Body of pancreas (tissue), 4 donors: ENCODE results near the gene APOA4. TPM values are rescaled to one million over a fixed set of nuclear protein-coding genes. Genes with fewer than 3 reads are reported as not detected.
"Not testable (repeated sequence)": the region's sequence is repeated elsewhere in the genome, so short reads cannot be mapped to it uniquely, and the experiment has no call there.

ENCODE experiments used
- ATAC-seq: fragments of 150-250 bp; one replicate; pipeline ENCODE4 v1.9.1; 2016
- DNase-seq, 4 donors: peaks; one replicate each; pipeline ENCODE4 v3.0.0-alpha.2; 2019
- H3K27ac ChIP-seq, 4 donors: fragments of 200-600 bp; sonication (generic); 1 replicate in 3 of 4; 2 replicates in 1 of 4; pipeline versions ENCODE4 v1.5.1 to v1.6.1; 2016 to 2019; ENCODE audit warnings: mild to moderate bottlenecking in 1 of 4, mixed read lengths in 1 of 4, moderate library complexity in 1 of 4
- H3K27me3 ChIP-seq, 2 donors: fragments of 200-600 bp; sonication (generic); one replicate each; pipeline ENCODE4 v1.6.0; 2016; ENCODE audit warnings: mild to moderate bottlenecking in 1 of 2
- H3K36me3 ChIP-seq, 2 donors: fragments of 200-600 bp; sonication (generic); replicated peaks in 1 of 2; 2 replicates each; pipeline ENCODE4 v1.5.1; 2016; ENCODE audit warnings: low read depth in 2 of 2; ENCODE audit not compliant: insufficient read depth in 1 of 2
- H3K4me1 ChIP-seq: fragments of 200-600 bp; sonication (generic); one replicate; pipeline ENCODE4 v1.6.0; 2016
- H3K4me3 ChIP-seq, 2 donors: fragments of 200-600 bp; sonication (generic); 1 replicate in 1 of 2; 2 replicates in 1 of 2; pipeline ENCODE4 v1.5.1; 2016 to 2019
- H3K9me3 ChIP-seq, 3 donors: fragments of 200-600 bp; sonication (generic); 1 replicate in 2 of 3; 2 replicates in 1 of 3; pipeline ENCODE4 v1.5.1; 2016
- POLR2A ChIP-seq, 3 donors: fragments of 450-650 bp; IDR thresholded peaks; one replicate each; pipeline ENCODE4 v1.6.1; 2016; ENCODE audit warnings: antibody characterized with exemption in 3 of 3, mild to moderate bottlenecking in 2 of 3
- WGBS, 2 donors: methylation state at CpG; one replicate each; pipeline ENCODE4 v1.1.5; 2017; 5-methylcytosine and 5-hydroxymethylcytosine counted together
- intact Hi-C: fragments of 100-400 bp; cut with DNase I; formaldehyde crosslinking; loops from one replicate; pipeline ENCODE4 v1.15.1; 2023
- total RNA-seq, 2 donors: library from RNA; depleted of rRNA; stranded (reverse); fragments of >200 nt; gene quantifications; one replicate each; pipeline ENCODE4 v1.1.0, GENCODE V29; 2016
- TF ChIP-seq, protein P1 (sequence below), 7 experiments: fragments of 450-650 bp in 4 of 7; fragments of 200-600 bp in 3 of 7; sonication (generic) in 3 of 7; IDR thresholded peaks; one replicate each; pipeline ENCODE4 v1.5.1; 2016 to 2019; ENCODE audit warnings: antibody characterized with exemption in 7 of 7

Gene APOA4
- total RNA-seq, 2 donors from 2014 or later, result not detected

DNA sequence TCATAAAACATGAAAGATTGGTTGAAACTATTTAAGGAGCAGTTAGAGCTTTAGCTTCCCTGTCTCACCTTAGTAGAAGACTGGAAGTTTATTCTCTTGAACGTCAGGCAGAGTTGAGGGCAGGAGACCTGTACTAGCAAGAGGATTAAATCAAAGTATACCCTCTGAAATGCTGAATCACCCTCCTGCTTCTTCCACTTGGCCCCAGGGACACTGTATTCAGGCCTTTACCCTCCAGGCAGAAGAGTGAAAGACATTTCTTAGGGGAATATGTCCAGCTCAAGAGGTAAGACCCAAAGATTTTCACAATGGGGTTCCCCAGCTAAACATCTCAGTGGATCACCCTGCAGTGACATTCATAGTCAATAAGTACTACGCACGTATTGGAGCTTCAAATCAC is 11.9 kb downstream of the APOA4 start:
- Histone ChIP-seq H3K27ac (peak overlapping the region in 1 of 4 donors; percentile 31), H3K27me3 (no peaks in the 10 kb centered on the region), H3K36me3 (no peaks in the 10 kb centered on the region), H3K9me3 (no peaks in the 10 kb centered on the region), H3K4me1 (peaks cover 51% of the 10 kb centered on the region), H3K4me3 (no peak overlapping the region)
- ATAC-seq (no peak), DNase-seq (no peak)
- WGBS, 2 donors, result 74 to 81% methylated on average over 3 of the region's 3 CpGs
- TF ChIP-seq, protein P1, sequence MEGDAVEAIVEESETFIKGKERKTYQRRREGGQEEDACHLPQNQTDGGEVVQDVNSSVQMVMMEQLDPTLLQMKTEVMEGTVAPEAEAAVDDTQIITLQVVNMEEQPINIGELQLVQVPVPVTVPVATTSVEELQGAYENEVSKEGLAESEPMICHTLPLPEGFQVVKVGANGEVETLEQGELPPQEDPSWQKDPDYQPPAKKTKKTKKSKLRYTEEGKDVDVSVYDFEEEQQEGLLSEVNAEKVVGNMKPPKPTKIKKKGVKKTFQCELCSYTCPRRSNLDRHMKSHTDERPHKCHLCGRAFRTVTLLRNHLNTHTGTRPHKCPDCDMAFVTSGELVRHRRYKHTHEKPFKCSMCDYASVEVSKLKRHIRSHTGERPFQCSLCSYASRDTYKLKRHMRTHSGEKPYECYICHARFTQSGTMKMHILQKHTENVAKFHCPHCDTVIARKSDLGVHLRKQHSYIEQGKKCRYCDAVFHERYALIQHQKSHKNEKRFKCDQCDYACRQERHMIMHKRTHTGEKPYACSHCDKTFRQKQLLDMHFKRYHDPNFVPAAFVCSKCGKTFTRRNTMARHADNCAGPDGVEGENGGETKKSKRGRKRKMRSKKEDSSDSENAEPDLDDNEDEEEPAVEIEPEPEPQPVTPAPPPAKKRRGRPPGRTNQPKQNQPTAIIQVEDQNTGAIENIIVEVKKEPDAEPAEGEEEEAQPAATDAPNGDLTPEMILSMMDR (IDR thresholded peaks at IDR 0.05), result no peak
- TF ChIP-seq POLR2A (IDR thresholded peaks at IDR 0.05), result no peak
- intact Hi-C loops, result no loop called here

DNA sequence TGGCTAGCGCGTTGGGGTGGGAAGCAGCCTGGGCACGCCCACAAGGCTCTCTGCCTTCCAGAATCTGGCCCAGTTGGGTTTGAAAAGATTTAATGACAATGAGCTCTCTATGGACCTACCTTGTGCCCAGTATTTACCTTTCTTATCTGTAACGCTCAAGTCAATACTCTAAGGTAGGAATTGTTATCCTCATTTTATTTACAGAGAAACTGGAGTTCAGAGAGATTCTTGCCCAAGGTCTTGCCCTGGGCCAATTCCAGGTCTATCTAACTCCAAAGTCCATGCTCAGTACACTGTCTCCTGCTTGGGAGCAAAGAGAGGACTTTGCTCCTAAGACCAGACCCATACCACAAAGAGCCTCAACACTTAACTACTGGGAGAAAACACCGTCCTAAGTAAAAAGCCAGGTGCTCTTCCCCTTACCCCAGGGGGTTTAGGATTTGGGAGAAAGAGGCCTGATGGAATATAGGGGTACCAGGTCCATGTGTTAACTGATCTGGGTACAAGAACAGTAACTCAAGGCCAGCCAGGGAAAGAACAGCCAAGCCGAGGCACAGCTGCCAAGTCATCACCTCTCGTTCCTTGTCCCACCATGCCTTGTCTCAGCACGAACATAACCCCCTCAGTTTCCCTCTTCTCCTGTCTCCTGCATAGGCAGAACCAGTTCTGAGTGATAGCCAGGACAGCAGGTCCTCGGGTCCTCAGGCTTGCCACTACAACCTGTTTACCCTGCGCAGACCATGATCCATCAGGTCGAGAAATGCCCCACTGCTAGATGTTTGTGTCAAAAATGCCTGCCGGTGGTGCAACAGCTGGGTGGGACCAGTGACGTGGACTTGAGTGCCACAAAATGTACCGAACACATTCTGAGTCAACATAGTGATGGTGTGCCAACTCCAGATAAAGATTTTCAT is 14.6 kb downstream of the APOA4 start:
- H3K4me1 ChIP-seq, result peaks cover 51% of the 10 kb centered on the region
- H3K4me3 ChIP-seq, result no peak overlapping the region
- intact Hi-C loops, result no loop called here
- WGBS, 2 donors, result 22 to 24% methylated on average over 12 to 14 of the region's 14 CpGs
- ATAC-seq (peak; percentile 88), DNase-seq (peak; percentile 81 to 92 (median 84))
- H3K36me3 ChIP-seq, result no peaks in the 10 kb centered on the region
- H3K27me3 ChIP-seq, result no peaks in the 10 kb centered on the region
- no peaks in the 10 kb centered on the region for H3K9me3 ChIP-seq
- H3K27ac ChIP-seq, result peak overlapping the region; percentile 71 to 86 (median 80)
- peak in 1 of 3 donors; percentile 18 for TF ChIP-seq POLR2A (IDR thresholded peaks at IDR 0.05)
- TF ChIP-seq, protein P1 (IDR thresholded peaks at IDR 0.05), result no peak

DNA sequence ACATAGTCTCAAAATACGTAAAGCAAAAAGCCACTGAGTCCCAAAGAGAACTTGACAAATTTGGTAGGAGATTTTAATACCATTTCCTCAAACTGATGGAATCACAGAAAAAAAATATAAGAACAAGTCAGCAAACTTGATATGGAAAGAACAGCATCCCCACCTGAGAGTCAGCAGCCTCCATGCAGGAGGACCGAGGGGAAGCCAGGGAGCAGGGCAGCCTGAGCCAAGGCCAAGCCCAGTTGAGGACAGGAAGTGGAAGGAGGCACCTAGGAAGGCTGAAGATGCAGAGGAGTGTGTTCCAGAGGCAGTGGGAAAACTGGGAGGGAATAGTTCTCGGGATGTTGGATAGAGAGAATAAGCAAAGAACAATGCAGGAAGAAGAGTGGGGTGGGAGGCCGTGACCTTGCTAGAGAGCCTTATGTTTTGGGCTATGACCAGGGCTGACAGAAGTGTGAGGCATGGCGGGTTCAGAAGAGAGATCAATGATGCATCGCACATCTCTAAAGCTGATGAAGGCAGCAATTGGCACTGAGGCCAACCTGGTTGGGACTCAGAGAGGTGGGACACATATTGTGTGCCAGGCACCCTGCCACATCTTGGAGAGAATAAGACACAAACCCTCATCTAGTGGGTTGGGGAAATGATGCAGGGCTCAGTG is 15.4 kb downstream of the APOA4 start:
- no peak overlapping the region for H3K4me3 ChIP-seq
- no peaks in the 10 kb centered on the region for H3K36me3 ChIP-seq
- ATAC-seq (no peak), DNase-seq (peak in 1 of 4 donors; percentile 58)
- intact Hi-C loops, result no loop called here
- H3K27ac ChIP-seq, result peak overlapping the region; percentile 71 to 86 (median 80)
- TF ChIP-seq, protein P1 (IDR thresholded peaks at IDR 0.05), result no peak
- no peak for TF ChIP-seq POLR2A (IDR thresholded peaks at IDR 0.05)
- no peaks in the 10 kb centered on the region for H3K27me3 ChIP-seq
- WGBS, 2 donors, result 64 to 71% methylated on average over 6 of the region's 6 CpGs
- no peaks in the 10 kb centered on the region for H3K9me3 ChIP-seq
- H3K4me1 ChIP-seq, result peaks cover 51% of the 10 kb centered on the region

DNA sequence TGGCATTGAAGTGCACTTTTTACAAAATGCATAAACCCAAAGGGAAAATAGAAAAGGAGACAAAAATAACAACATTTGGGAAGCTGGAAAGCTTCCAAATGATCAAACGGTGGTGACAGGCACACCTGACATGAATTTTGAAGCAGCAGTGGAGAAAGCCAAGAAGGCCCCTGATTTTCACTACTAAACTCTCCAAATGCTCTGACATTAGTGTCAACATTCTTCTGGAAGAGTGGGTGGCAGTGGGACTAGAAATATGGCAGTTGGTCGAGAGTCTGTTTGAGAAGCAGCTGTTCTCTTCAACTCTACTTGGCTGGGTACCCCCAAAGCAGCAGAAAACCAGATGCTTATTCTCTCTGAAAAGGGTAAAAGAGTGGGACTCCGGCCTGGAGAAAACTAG is 19.1 kb downstream of the APOA4 start:
- Histone ChIP-seq H3K27me3 (no peaks in the 10 kb centered on the region), H3K9me3 (no peaks in the 10 kb centered on the region), H3K27ac (no peak overlapping the region), H3K4me3 (no peak overlapping the region), H3K4me1 (peaks cover 31% of the 10 kb centered on the region), H3K36me3 (no peaks in the 10 kb centered on the region)
- WGBS, 2 donors, result 58 to 60% methylated on average over 3 of the region's 3 CpGs
- DNase-seq (no peak), ATAC-seq (no peak)
- intact Hi-C loops, result no loop called here
- TF ChIP-seq POLR2A (IDR thresholded peaks at IDR 0.05), result no peak
- TF ChIP-seq, protein P1 (IDR thresholded peaks at IDR 0.05), result no peak

DNA sequence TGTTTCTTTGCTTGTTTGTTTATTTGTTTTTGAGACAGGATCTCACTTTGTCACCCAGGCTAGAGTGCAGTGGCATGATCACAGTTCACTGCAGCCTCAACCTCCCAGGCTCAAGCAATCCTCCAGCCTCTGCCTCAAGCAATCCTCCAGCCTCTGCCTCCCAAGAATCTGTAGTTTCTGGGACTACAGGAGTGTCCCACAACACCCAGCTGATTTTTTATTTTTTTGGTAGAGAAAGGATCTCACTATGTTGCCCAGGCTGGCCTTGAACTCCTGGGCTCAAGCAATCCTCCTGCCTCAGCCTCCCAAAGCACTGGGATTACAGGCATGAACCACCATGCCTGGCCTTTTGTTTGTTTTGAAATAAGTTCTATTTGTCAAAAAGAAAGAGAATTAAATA is 21.4 kb downstream of the APOA4 start:
- DNase-seq, H3K27ac ChIP-seq, H3K4me3 ChIP-seq, ATAC-seq, H3K9me3 ChIP-seq, intact Hi-C loops, H3K36me3 ChIP-seq, H3K27me3 ChIP-seq: not testable (repeated sequence)
- H3K4me1 ChIP-seq, result peaks cover 19% of the 10 kb centered on the region
